Caco-2 (cell line): ENCODE results near the gene SPATS1. TPM values are rescaled to one million over a fixed set of nuclear protein-coding genes. Genes with fewer than 3 reads are reported as not detected.

Experiments used
- BruUV-seq: library from RNA; stranded (reverse); fragments of 400-500 nt; replicated peaks from 2 replicates; lab custom pipeline; 2021; lab: Mats Ljungman, UMichigan
- CTCF ChIA-PET: fragments of 300-600 bp; sonication (Branson Sonifier 250); formaldehyde crosslinking; loops from one replicate; lab custom pipeline; 2022; ENCODE audit warnings: antibody characterized with exemption; lab: Charles Lee
- POLR2A ChIA-PET: fragments of 300-600 bp; sonication (Branson Sonifier 250); formaldehyde crosslinking; loops from one replicate; lab custom pipeline; 2022; ENCODE audit warnings: antibody characterized with exemption; lab: Charles Lee
- DNase-seq, 2 experiments: peaks; one replicate each; pipeline versions ENCODE4 v3.0.0 to v3.0.0-alpha.2; 2020 to 2022
- H3K27me3 ChIP-seq: replicated peaks from 2 replicates; pipeline ENCODE4 v1.6.0; 2011; ENCODE audit warnings: low read length; ENCODE audit not compliant: control insufficient read depth, insufficient read depth
- H3K36me3 ChIP-seq: 2 replicates; pipeline ENCODE4 v1.5.1; 2011; ENCODE audit warnings: low read length; ENCODE audit not compliant: control insufficient read depth, insufficient read depth
- H3K4me1 ChIP-seq: fragments of 250-450 bp; sonication (Bioruptor Pico); 2 replicates; pipeline ENCODE4 v1.5.1; 2020; ENCODE audit warnings: mild to moderate bottlenecking
- H3K4me3 ChIP-seq: 2 replicates; pipeline ENCODE4 v1.5.1; 2011; ENCODE audit warnings: low read depth, mild to moderate bottlenecking, control low read depth, low read length
- H3K9me3 ChIP-seq: fragments of 250-450 bp; sonication (Bioruptor Pico); 2 replicates; pipeline ENCODE4 v1.5.1; 2020; ENCODE audit warnings: mild to moderate bottlenecking, moderate library complexity
- H3K27ac Mint-ChIP-seq: one replicate; pipeline ENCODE4 v1.8.0; 2022; ENCODE audit warnings: mixed read lengths; ENCODE audit not compliant: unreplicated experiment
- H3K27me3 Mint-ChIP-seq: one replicate; pipeline ENCODE4 v1.8.0; 2022; ENCODE audit warnings: mixed read lengths; ENCODE audit not compliant: insufficient read depth, unreplicated experiment
- H3K36me3 Mint-ChIP-seq: one replicate; pipeline ENCODE4 v1.8.0; 2022; ENCODE audit warnings: mild to moderate bottlenecking, mixed read lengths; ENCODE audit not compliant: insufficient read depth, unreplicated experiment
- H3K4me1 Mint-ChIP-seq: one replicate; pipeline ENCODE4 v1.8.0; 2022; ENCODE audit warnings: low read depth, mixed read lengths; ENCODE audit not compliant: unreplicated experiment
- H3K4me3 Mint-ChIP-seq: one replicate; pipeline ENCODE4 v1.8.0; 2022; ENCODE audit warnings: mild to moderate bottlenecking, moderate library complexity, mixed read lengths; ENCODE audit not compliant: unreplicated experiment
- H3K9me3 Mint-ChIP-seq: one replicate; pipeline ENCODE4 v1.8.0; 2022; ENCODE audit warnings: mixed read lengths; ENCODE audit not compliant: unreplicated experiment
- CTCF ChIP-seq, 2 experiments: fragments of 200-600 bp in 1 of 2; IDR thresholded peaks; 1 replicate in 1 of 2; 2 replicates in 1 of 2; pipeline versions ENCODE4 v1.5.1 to v1.8.0; 2011 to 2022; ENCODE audit warnings: antibody characterized with exemption in 1 of 2, control low read depth in 1 of 2, inconsistent platforms in 1 of 2, low read depth in 1 of 2, low read length in 1 of 2, mild to moderate bottlenecking in 1 of 2, moderate library complexity in 1 of 2; ENCODE audit not compliant: insufficient read depth in 1 of 2, severe bottlenecking in 1 of 2, unreplicated experiment in 1 of 2
- intact Hi-C: fragments of 100-400 bp; cut with micrococcal nuclease; formaldehyde crosslinking; loops from one replicate; pipeline ENCODE4 v1.10.0; 2022; ENCODE audit not compliant: unreplicated experiment
- total RNA-seq: library from RNA; stranded (reverse); gene quantifications from 2 replicates; pipeline ENCODE4 v1.2.3, GENCODE V29; 2022

The SPATS1 gene
- total RNA-seq, 1 experiment from 2014 or later, result not detected

- no peaks in the 10 kb centered on the region for H3K27me3 ChIP-seq
- Mint-ChIP-seq H3K36me3 (peaks cover 46% of the 10 kb centered on the region), H3K4me3 (peak overlapping the region; percentile 97), H3K9me3 (no peaks in the 10 kb centered on the region), H3K27ac (peak overlapping the region; percentile 98), H3K4me1 (peaks cover 12% of the 10 kb centered on the region), H3K27me3 (peaks cover 5% of the 10 kb centered on the region)
- no TSS peak for BruUV-seq
- peak overlapping the region; percentile 80 for H3K4me3 ChIP-seq
- POLR2A ChIA-PET, result interaction anchor here (0.5 to 1.5 kb wide), 3 partner anchors 15 to 1374 kb away, joined by 3 to 5 read pairs (median 4); partner anchors contain the start of genes KLHDC3 and MEA1
- DNase-seq, result no peak
- CTCF ChIA-PET, result no interaction called here
- H3K9me3 ChIP-seq, result no peaks in the 10 kb centered on the region
- intact Hi-C loops, result no loop called here
- peaks cover 7% of the 10 kb centered on the region; the same call in 1 of the 2 replicates for H3K4me1 ChIP-seq
- H3K36me3 ChIP-seq, result no peaks in the 10 kb centered on the region
- no peak for TF ChIP-seq CTCF (IDR thresholded peaks at IDR 0.05; ENCODE audit: insufficient read depth in 1 of 2, low read depth in 1 of 2, low read length in 1 of 2, severe bottlenecking in 1 of 2, unreplicated experiment in 1 of 2)
Observed at GRCh38 chr6:44388135-44388487, 45.7 kb downstream of the SPATS1 start.

- peak overlapping the region; percentile 98 for H3K27ac Mint-ChIP-seq
- H3K4me1 Mint-ChIP-seq, result peaks cover 12% of the 10 kb centered on the region
- no peak for TF ChIP-seq CTCF (IDR thresholded peaks at IDR 0.05; ENCODE audit: insufficient read depth in 1 of 2, low read depth in 1 of 2, low read length in 1 of 2, severe bottlenecking in 1 of 2, unreplicated experiment in 1 of 2)
- peaks cover 53% of the 10 kb centered on the region for H3K36me3 Mint-ChIP-seq
- intact Hi-C loops, result no loop called here
- Histone ChIP-seq H3K9me3 (no peaks in the 10 kb centered on the region), H3K4me3 (no peak overlapping the region; the same call in 1 of the 2 replicates), H3K4me1 (peaks cover 7% of the 10 kb centered on the region; the same call in 1 of the 2 replicates), H3K36me3 (no peaks in the 10 kb centered on the region), H3K27me3 (no peaks in the 10 kb centered on the region)
- H3K4me3 Mint-ChIP-seq, result peak overlapping the region; percentile 97
- H3K27me3 Mint-ChIP-seq, result no peaks in the 10 kb centered on the region
- TSS peak; percentile 77 for BruUV-seq
- ChIA-PET CTCF (no interaction called here), POLR2A (no interaction called here)
- no peaks in the 10 kb centered on the region for H3K9me3 Mint-ChIP-seq
- DNase-seq, result no peak
Observed at GRCh38 chr6:44388887-44389286, 46.4 kb downstream of the SPATS1 start.

GRCh38 chr6:44390158-44390683 lies 47.8 kb downstream of the SPATS1 start:
- Histone ChIP-seq H3K36me3 (peaks cover 3% of the 10 kb centered on the region; the same call in 1 of the 2 replicates), H3K4me3 (no peak overlapping the region), H3K9me3 (no peaks in the 10 kb centered on the region), H3K4me1 (peaks cover 7% of the 10 kb centered on the region; the same call in 1 of the 2 replicates), H3K27me3 (no peaks in the 10 kb centered on the region)
- Mint-ChIP-seq H3K27me3 (no peaks in the 10 kb centered on the region), H3K36me3 (peaks cover 67% of the 10 kb centered on the region), H3K27ac (no peak overlapping the region), H3K4me3 (no peak overlapping the region), H3K4me1 (peaks cover 12% of the 10 kb centered on the region), H3K9me3 (no peaks in the 10 kb centered on the region)
- BruUV-seq, result no TSS peak
- TF ChIP-seq CTCF (IDR thresholded peaks at IDR 0.05; ENCODE audit: insufficient read depth in 1 of 2, low read depth in 1 of 2, low read length in 1 of 2, severe bottlenecking in 1 of 2, unreplicated experiment in 1 of 2), result no peak
- CTCF ChIA-PET, result no interaction called here
- intact Hi-C loops, result no loop called here
- DNase-seq, result no peak
- POLR2A ChIA-PET, result no interaction called here

Other genes starting within 250 kb of the SPATS1 start
- gene MRPL14, start 215.2 kb upstream of the SPATS1 start, total RNA-seq, result 87.6 and 92.2 TPM in 2 replicates
- 28.2 and 28.4 TPM in 2 replicates for gene TMEM63B, start 215.1 kb upstream of the SPATS1 start, total RNA-seq
- gene CAPN11, start 183.8 kb upstream of the SPATS1 start, total RNA-seq, result not detected in 2 replicates
- gene MYMX, start 125.7 kb upstream of the SPATS1 start, total RNA-seq, result not detected in 2 replicates
- 80.7 and 81.3 TPM in 2 replicates for gene SLC29A1, start 119.1 kb upstream of the SPATS1 start, total RNA-seq
- gene HSP90AB1, start 95.5 kb upstream of the SPATS1 start, total RNA-seq, result 967 and 1,046 TPM in 2 replicates
- 44.6 and 44.8 TPM in 2 replicates for gene SLC35B2, start 85.1 kb upstream of the SPATS1 start, total RNA-seq
- 8.4 and 10.1 TPM in 2 replicates for gene NFKBIE, start 77.1 kb upstream of the SPATS1 start, total RNA-seq
- not detected in 2 replicates for gene TMEM151B, start 72.2 kb upstream of the SPATS1 start, total RNA-seq
- gene AARS2, start 29.3 kb upstream of the SPATS1 start, total RNA-seq, result 18.8 and 20.5 TPM in 2 replicates
- 23.4 and 23.8 TPM in 2 replicates for gene CDC5L, start 45.1 kb downstream of the SPATS1 start, total RNA-seq